Erythroblast (primary cell): Measurements from ENCODE around the gene HSPE1.

Source experiments
- GATA1 ChIP-seq: IDR thresholded peaks from 2 replicates; pipeline ENCODE4 v1.6.1; 2011; ENCODE audit warnings: low read depth, mild to moderate bottlenecking, control low read depth, low read length, moderate library complexity
- POLR2A ChIP-seq: IDR thresholded peaks from 2 replicates; pipeline ENCODE4 v1.6.1; 2011; ENCODE audit warnings: mild to moderate bottlenecking, low read length

DNA sequence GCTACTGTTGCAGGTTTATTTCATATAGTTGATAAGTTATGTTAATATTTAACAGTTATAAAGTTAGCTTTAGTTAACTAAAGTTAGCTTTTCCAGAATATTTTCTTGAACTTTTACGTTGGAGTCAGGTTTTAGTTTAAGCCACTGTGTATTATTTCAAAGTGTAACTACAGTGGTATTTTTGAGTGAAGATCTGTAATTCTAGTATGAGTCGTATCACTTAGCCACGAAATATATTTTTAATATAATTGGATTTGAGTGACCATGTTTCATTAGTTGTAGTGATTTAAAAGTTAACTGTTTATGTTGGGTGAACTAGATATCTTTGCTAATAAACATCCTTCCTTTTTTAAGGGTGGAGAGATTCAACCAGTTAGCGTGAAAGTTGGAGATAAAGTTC lies 2.5 kb downstream of the HSPE1 start:
- no peak for TF ChIP-seq POLR2A
- no peak for TF ChIP-seq GATA1
